Esophagus squamous epithelium (tissue), 5 donors: ENCODE results near the gene SP100. TPM values are rescaled to one million over a fixed set of nuclear protein-coding genes. Genes with fewer than 3 reads are reported as not detected.
"Not testable (repeated sequence)": the region's sequence is repeated elsewhere in the genome, so short reads cannot be mapped to it uniquely, and the experiment has no call there.

Source experiments
- DNase-seq: peaks from one replicate; lab custom pipeline; 2025; lab: John Stamatoyannopoulos, UW
- H3K27ac ChIP-seq, 4 donors: fragments of 200-600 bp; sonication (generic); one replicate each; pipeline ENCODE4 v1.5.1; 2016 to 2019; ENCODE audit warnings: mild to moderate bottlenecking in 1 of 4
- H3K27me3 ChIP-seq, 4 donors: fragments of 200-600 bp; sonication (generic); 1 replicate in 3 of 4; 2 replicates in 1 of 4; pipeline versions ENCODE4 v1.5.1 to v1.6.0; 2017 to 2021; ENCODE audit warnings: antibody characterized with exemption in 1 of 4
- H3K36me3 ChIP-seq, 3 donors: fragments of 200-600 bp; sonication (generic); one replicate each; pipeline ENCODE4 v1.5.1; 2016 to 2019
- H3K4me1 ChIP-seq, 3 donors: fragments of 200-600 bp; sonication (generic); one replicate each; pipeline ENCODE4 v1.5.1; 2017 to 2019
- H3K4me3 ChIP-seq, 4 donors: fragments of 200-600 bp; sonication (generic); 1 replicate in 3 of 4; 2 replicates in 1 of 4; pipeline ENCODE4 v1.5.1; 2016 to 2019; ENCODE audit warnings: mild to moderate bottlenecking in 2 of 4, moderate library complexity in 1 of 4
- H3K9me3 ChIP-seq, 3 donors: fragments of 200-600 bp; sonication (generic); one replicate each; pipeline ENCODE4 v1.5.1; 2016 to 2019
- POLR2A ChIP-seq, 4 donors: fragments of 450-650 bp; IDR thresholded peaks; one replicate each; pipeline ENCODE4 v1.6.1; 2017; ENCODE audit warnings: antibody characterized with exemption in 4 of 4, mild to moderate bottlenecking in 4 of 4, moderate library complexity in 3 of 4
- WGBS, 2 donors: methylation state at CpG; one replicate each; pipeline ENCODE4 v1.1.5; 2018; 5-methylcytosine and 5-hydroxymethylcytosine counted together
- intact Hi-C: fragments of 100-400 bp; cut with DNase I; formaldehyde crosslinking; loops from one replicate; pipeline ENCODE4 v1.15.0; 2022
- total RNA-seq, 4 donors: library from RNA; depleted of rRNA; stranded (reverse); fragments of >200 nt; gene quantifications; one replicate each; pipeline ENCODE4 v1.1.0, GENCODE V29; 2016
- TF ChIP-seq, protein P1 (sequence below), 6 experiments: fragments of 450-650 bp in 4 of 6; fragments of 200-600 bp in 2 of 6; sonication (generic) in 2 of 6; IDR thresholded peaks; one replicate each; pipeline ENCODE4 v1.5.1; 2016 to 2019; ENCODE audit warnings: antibody characterized with exemption in 6 of 6, mild to moderate bottlenecking in 4 of 6, moderate library complexity in 4 of 6
- donor health status: DM: yes; HTN: yes; CAD: no.

Gene SP100
- total RNA-seq, 4 donors from 2014 or later = 17.8 to 69.0 (median 45.5) TPM

DNA sequence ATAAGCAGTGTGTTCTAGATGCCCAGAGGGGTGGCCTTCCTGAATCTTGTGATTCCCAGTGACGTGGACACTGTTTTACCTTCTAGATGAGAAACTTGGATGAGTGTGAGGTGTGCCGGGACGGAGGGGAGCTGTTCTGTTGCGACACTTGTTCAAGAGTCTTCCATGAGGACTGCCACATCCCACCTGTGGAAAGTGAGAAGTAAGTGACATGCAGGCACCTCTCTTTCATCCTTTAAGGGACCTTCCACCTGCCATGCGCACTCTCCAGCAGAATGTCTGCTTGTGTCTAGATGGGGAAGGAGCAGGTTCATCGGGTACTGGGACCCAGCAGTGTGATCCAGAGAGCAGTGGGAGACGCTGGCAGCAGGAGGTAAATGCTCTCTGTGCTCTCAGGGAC, 16.0 kb upstream of the SP100 start:
- Histone ChIP-seq H3K36me3 (peaks cover 0 to 71% (median 0%) of the 10 kb centered on the region in 3 donors), H3K27me3 (no peaks in the 10 kb centered on the region), H3K4me1 (no peaks in the 10 kb centered on the region), H3K27ac (no peak overlapping the region), H3K9me3 (peaks cover 0 to 8% (median 0%) of the 10 kb centered on the region in 3 donors), H3K4me3 (no peak overlapping the region)
- TF ChIP-seq POLR2A (IDR thresholded peaks at IDR 0.05) = no peak
- TF ChIP-seq, protein P1, sequence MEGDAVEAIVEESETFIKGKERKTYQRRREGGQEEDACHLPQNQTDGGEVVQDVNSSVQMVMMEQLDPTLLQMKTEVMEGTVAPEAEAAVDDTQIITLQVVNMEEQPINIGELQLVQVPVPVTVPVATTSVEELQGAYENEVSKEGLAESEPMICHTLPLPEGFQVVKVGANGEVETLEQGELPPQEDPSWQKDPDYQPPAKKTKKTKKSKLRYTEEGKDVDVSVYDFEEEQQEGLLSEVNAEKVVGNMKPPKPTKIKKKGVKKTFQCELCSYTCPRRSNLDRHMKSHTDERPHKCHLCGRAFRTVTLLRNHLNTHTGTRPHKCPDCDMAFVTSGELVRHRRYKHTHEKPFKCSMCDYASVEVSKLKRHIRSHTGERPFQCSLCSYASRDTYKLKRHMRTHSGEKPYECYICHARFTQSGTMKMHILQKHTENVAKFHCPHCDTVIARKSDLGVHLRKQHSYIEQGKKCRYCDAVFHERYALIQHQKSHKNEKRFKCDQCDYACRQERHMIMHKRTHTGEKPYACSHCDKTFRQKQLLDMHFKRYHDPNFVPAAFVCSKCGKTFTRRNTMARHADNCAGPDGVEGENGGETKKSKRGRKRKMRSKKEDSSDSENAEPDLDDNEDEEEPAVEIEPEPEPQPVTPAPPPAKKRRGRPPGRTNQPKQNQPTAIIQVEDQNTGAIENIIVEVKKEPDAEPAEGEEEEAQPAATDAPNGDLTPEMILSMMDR (IDR thresholded peaks at IDR 0.05) = no peak
- 92% methylated on average over 5 to 6 of the region's 7 CpGs for WGBS, 2 donors
- no peak for DNase-seq
- intact Hi-C loops = no loop called here

DNA sequence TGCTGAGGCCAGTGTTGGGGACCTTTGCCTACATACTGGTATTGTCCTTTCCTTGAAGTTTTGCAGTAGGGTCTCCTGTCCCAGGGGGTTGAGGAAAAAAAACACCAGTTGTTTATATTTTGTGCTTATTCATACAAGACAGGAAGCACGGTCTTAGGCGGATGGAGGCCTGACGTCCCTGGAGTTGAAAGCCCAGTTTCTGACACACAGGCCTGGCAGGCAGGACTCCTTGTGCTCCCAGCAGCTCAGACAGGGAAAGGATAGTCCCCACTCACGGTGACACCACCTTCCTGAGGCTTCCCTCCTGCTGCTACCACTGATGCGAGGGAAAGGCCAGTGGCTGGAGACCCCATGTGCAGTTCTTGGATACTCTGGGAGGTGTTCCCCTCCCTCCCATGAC, 15.5 kb upstream of the SP100 start:
- Histone ChIP-seq H3K4me1 (no peaks in the 10 kb centered on the region), H3K27me3 (no peaks in the 10 kb centered on the region), H3K36me3 (peaks cover 0 to 70% (median 0%) of the 10 kb centered on the region in 3 donors), H3K9me3 (peaks cover 0 to 8% (median 0%) of the 10 kb centered on the region in 3 donors), H3K4me3 (no peak overlapping the region), H3K27ac (no peak overlapping the region)
- TF ChIP-seq, protein P1 (IDR thresholded peaks at IDR 0.05) = no peak
- TF ChIP-seq POLR2A (IDR thresholded peaks at IDR 0.05) = no peak
- no peak for DNase-seq
- WGBS, 2 donors = 65 to 83% methylated on average over 2 to 5 of the region's 5 CpGs
- intact Hi-C loops = no loop called here

DNA sequence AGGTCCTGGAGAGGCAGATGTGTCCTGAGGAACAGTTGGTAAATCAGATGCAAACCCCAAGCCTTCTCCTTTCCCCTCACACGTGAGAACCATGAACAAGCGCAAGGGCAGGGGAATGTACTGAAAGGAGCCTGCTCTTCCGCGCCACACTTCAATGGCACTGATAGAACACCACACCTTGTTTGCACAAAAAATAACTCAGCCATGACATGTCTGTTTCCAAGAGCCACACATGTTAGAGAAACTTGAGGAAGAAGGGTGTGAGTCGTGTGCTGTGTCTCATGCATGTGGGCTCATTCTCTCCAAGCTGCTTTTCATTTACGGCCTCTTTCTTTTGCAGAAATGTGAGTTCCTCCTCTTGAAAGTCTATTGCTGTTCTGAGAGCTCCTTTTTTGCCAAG, 15.0 kb upstream of the SP100 start:
- H3K4me1 ChIP-seq, H3K9me3 ChIP-seq, H3K27me3 ChIP-seq, H3K4me3 ChIP-seq, H3K27ac ChIP-seq, DNase-seq, intact Hi-C loops: not testable (repeated sequence)
- WGBS, 2 donors = 69 to 80% methylated on average over 1 to 2 of the region's 6 CpGs
- H3K36me3 ChIP-seq = peaks cover 0 to 70% (median 0%) of the 10 kb centered on the region in 3 donors

DNA sequence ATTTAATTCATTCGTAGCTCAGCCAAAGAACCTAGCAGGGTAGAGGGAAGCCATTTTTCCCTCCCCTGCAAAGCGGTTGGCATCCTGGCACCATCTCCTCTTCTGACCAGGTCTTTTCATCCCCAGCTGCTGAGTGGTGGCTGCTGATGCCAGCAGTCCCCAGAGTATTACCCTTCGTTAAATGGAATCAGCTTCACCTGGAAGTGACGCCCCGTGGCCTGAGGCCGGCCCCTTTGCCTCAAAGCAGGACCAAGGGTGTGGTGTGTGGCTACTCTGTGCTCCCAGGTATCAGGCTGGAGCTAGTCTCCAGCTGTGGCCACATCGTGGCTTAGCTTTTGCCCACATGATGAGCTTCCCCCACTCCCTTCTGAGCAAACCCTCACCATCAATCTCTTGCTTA, 12.3 kb upstream of the SP100 start:
- no peak for DNase-seq
- WGBS, 2 donors = 89 to 100% methylated on average over 2 of the region's 7 CpGs
- no peaks in the 10 kb centered on the region for H3K27me3 ChIP-seq
- intact Hi-C loops = no loop called here
- no peak overlapping the region for H3K27ac ChIP-seq
- TF ChIP-seq, protein P1 (IDR thresholded peaks at IDR 0.05) = no peak
- no peak for TF ChIP-seq POLR2A (IDR thresholded peaks at IDR 0.05)
- peaks cover 0 to 12% (median 6%) of the 10 kb centered on the region in 3 donors for H3K4me1 ChIP-seq
- peaks cover 0 to 61% (median 0%) of the 10 kb centered on the region in 3 donors for H3K36me3 ChIP-seq
- no peak overlapping the region for H3K4me3 ChIP-seq
- H3K9me3 ChIP-seq = no peaks in the 10 kb centered on the region

DNA sequence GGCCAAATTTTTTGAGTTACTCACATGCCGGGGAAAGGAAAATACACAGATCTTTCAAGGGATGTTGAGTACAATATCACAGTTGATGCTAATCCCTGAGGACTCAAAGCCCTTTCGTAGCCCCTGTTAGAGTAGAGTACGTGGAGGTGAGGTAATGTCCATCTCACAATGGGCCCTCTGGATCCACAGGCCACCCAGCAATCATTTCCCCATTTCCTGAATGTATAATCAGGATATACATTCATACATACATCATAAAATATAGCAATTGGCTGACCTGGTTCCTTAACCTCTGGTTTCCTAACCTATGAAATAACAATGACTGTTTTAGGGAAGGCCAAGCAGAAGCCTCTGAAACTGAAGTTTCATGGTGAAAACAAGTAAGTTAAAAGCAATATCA, 10.2 kb upstream of the SP100 start:
- H3K4me3 ChIP-seq = no peak overlapping the region
- H3K4me1 ChIP-seq = peaks cover 5 to 31% (median 13%) of the 10 kb centered on the region in 3 donors
- H3K9me3 ChIP-seq = no peaks in the 10 kb centered on the region
- no peak overlapping the region for H3K27ac ChIP-seq
- TF ChIP-seq, protein P1 (IDR thresholded peaks at IDR 0.05) = no peak
- TF ChIP-seq POLR2A (IDR thresholded peaks at IDR 0.05) = no peak
- WGBS, 2 donors = 100% methylated on average over 3 of the region's 3 CpGs
- intact Hi-C loops = no loop called here
- peaks cover 0 to 41% (median 0%) of the 10 kb centered on the region in 3 donors for H3K36me3 ChIP-seq
- no peak for DNase-seq
- no peaks in the 10 kb centered on the region for H3K27me3 ChIP-seq
